ENCODE results near the gene MYO3B. TPM values are rescaled to one million over a fixed set of nuclear protein-coding genes. Genes with fewer than 3 reads are reported as not detected.

MYO3B gene
- total RNA-seq, 1 experiment from 2014 or later = 0.50 TPM

- ChIA-PET POLR2A (no interaction called here), CTCF (interaction anchor here (0.7 to 2.0 kb wide), 12 partner anchors 9 to 576 kb away, joined by 3 to 8 read pairs (median 4); no protein-coding TSS in a partner anchor)
- H3K27me3 Mint-ChIP-seq (ENCODE audit: low read depth) = no peaks in the 10 kb centered on the region
- ATAC-seq = no peak
- no peak overlapping the region for H3K4me3 Mint-ChIP-seq
- no peak overlapping the region for H3K27ac Mint-ChIP-seq
- peaks cover 5% of the 10 kb centered on the region; the same call in 1 of the 2 replicates for H3K4me1 Mint-ChIP-seq
- H3K36me3 Mint-ChIP-seq = no peaks in the 10 kb centered on the region
- TF ChIP-seq GRHL2 (CRISPR knock-in tag; IDR thresholded peaks at IDR 0.05; ENCODE audit: insufficient replicate concordance, severe bottlenecking) = no peak
- TF ChIP-seq NFE2L1 (CRISPR knock-in tag; IDR thresholded peaks at IDR 0.05) = no peak
- no peak for TF ChIP-seq ZNF425 (CRISPR knock-in tag; conservative IDR thresholded peaks at IDR 0.05)
- no peak for TF ChIP-seq MAX (CRISPR knock-in tag; IDR thresholded peaks at IDR 0.05)
- TF ChIP-seq ZBTB43 (CRISPR knock-in tag; IDR thresholded peaks at IDR 0.05) = no peak
- no peak for TF ChIP-seq MXD4 (CRISPR knock-in tag; IDR thresholded peaks at IDR 0.05; ENCODE audit: borderline replicate concordance)
- no peak for TF ChIP-seq PREB (CRISPR knock-in tag; IDR thresholded peaks at IDR 0.05; ENCODE audit: borderline replicate concordance)
- TF ChIP-seq FOXP4 (CRISPR knock-in tag; IDR thresholded peaks at IDR 0.05) = no peak
- TF ChIP-seq NR3C1 (CRISPR knock-in tag; conservative IDR thresholded peaks at IDR 0.05; ENCODE audit: low read depth) = no peak
- no peak for TF ChIP-seq USF1 (CRISPR knock-in tag; IDR thresholded peaks at IDR 0.05)
- TF ChIP-seq SOX15 (CRISPR knock-in tag; IDR thresholded peaks at IDR 0.05) = no peak
- no peak for TF ChIP-seq ATF2 (CRISPR knock-in tag; IDR thresholded peaks at IDR 0.05; ENCODE audit: borderline replicate concordance, low read depth)
- no peak for TF ChIP-seq SMAD4 (CRISPR knock-in tag; IDR thresholded peaks at IDR 0.05)
- TF ChIP-seq ZBTB21 (CRISPR knock-in tag; IDR thresholded peaks at IDR 0.05; ENCODE audit: borderline replicate concordance) = no peak
- TF ChIP-seq ZNF138 (CRISPR knock-in tag; conservative IDR thresholded peaks at IDR 0.05) = no peak
- no peak for TF ChIP-seq ATF1 (CRISPR knock-in tag; IDR thresholded peaks at IDR 0.05)
- no peak for TF ChIP-seq NFYB (CRISPR knock-in tag; conservative IDR thresholded peaks at IDR 0.05; ENCODE audit: low read depth)
- no peak for TF ChIP-seq EMX1 (CRISPR knock-in tag; IDR thresholded peaks at IDR 0.05)
- no peak for TF ChIP-seq OVOL2 (CRISPR knock-in tag; IDR thresholded peaks at IDR 0.05; ENCODE audit: borderline replicate concordance)
- no peak for TF ChIP-seq ZNF532 (CRISPR knock-in tag; IDR thresholded peaks at IDR 0.05; ENCODE audit: borderline replicate concordance)
- DNase-seq (ENCODE audit: low spot score) = no peak
- peaks cover 7% of the 10 kb centered on the region for H3K9me3 Mint-ChIP-seq
Measured at GRCh38 chr2:170297496-170297895, 119.5 kb downstream of the MYO3B start.

Measured in WTC11 (cell line).